ENCODE data around the gene MTX1.
A peak's percentile ranks its signal among the peaks of the same experiment; 100 is the strongest.
"Not testable (repeated sequence)": the region's sequence is repeated elsewhere in the genome, so short reads cannot be mapped to it uniquely, and the experiment has no call there.

Gene MTX1

GRCh38 chr1:155241841-155242264 is 33.4 kb downstream of the MTX1 start:
- DNase-seq = no peak

- no peak for DNase-seq
Measured at GRCh38 chr1:155242805-155243358, 34.4 kb downstream of the MTX1 start.

GRCh38 chr1:155244368-155245162 is 36.1 kb downstream of the MTX1 start:
- DNase-seq = peak; percentile 99

- no peak for DNase-seq
Measured at GRCh38 chr1:155245163-155245524, 36.6 kb downstream of the MTX1 start.

GRCh38 chr1:155246796-155247195 is 38.3 kb downstream of the MTX1 start:
- not testable (repeated sequence) for DNase-seq

GRCh38 chr1:155247667-155248553 is 39.4 kb downstream of the MTX1 start:
- no peak for DNase-seq

GRCh38 chr1:155250246-155250632 is 41.7 kb downstream of the MTX1 start:
- no peak for DNase-seq

GRCh38 chr1:155250633-155251449 is 42.3 kb downstream of the MTX1 start:
- peak; percentile 74 to 88 for DNase-seq

- DNase-seq = no peak
Measured at GRCh38 chr1:155251566-155251965, 43.1 kb downstream of the MTX1 start.

- DNase-seq = no peak
Measured at GRCh38 chr1:155253208-155253607, 44.7 kb downstream of the MTX1 start.

GRCh38 chr1:155253797-155254196 is 45.3 kb downstream of the MTX1 start:
- no peak for DNase-seq

GRCh38 chr1:155254228-155254713 is 45.8 kb downstream of the MTX1 start:
- no peak for DNase-seq

GRCh38 chr1:155254714-155255242 is 46.3 kb downstream of the MTX1 start:
- DNase-seq = peak in 1 of 2 experiments; percentile 29

- peak; percentile 66 to 80 for DNase-seq
Measured at GRCh38 chr1:155255243-155256007, 46.9 kb downstream of the MTX1 start, which contains the start of gene ENTREP3. TSS of gene ENTREP3 (minus strand) at chr1:155255483. CDS start at chr1:155254877, 606 bp downstream.

- no peak for DNase-seq
Measured at GRCh38 chr1:155256058-155256852, 47.8 kb downstream of the MTX1 start.

- no peak for DNase-seq
Measured at GRCh38 chr1:155260276-155260675, 51.8 kb downstream of the MTX1 start.

GRCh38 chr1:155261493-155261851 is 53.0 kb downstream of the MTX1 start:
- peak in 1 of 2 experiments; percentile 58 for DNase-seq

GRCh38 chr1:155261852-155262673 is 53.6 kb downstream of the MTX1 start, which contains the start of gene SCAMP3:
TSS of gene SCAMP3 (minus strand) at chr1:155262360. CDS start at chr1:155262151, 209 bp downstream.
- peak; percentile 96 to 98 for DNase-seq

GRCh38 chr1:155263067-155263466 is 54.6 kb downstream of the MTX1 start:
- no peak for DNase-seq

Data from NCI-H524 (cell line).